ENCODE data around the gene STXBP1. TPM values are rescaled to one million over a fixed set of nuclear protein-coding genes. Genes with fewer than 3 reads are reported as not detected.

Gene STXBP1
- total RNA-seq, 1 experiment from 2014 or later = 40.6 TPM

DNA sequence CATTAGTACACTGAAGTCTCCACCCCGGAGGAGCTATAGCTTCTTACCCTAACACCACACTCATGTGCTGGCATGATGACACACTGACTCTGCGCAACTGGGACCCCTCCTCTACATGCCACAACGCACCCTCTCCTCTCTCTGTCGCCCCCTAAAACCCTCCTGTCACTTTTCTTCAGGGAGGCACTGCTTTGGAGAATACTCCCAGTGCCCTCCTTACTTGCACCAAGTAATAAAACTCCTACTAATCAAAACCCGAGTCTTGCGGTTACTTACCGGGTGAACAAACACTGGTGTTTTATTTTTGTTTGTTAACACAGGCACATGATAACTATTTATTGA lies 12.6 kb upstream of the STXBP1 start:
- Histone ChIP-seq H3K79me2 (ENCODE audit: insufficient read depth, low read length) (no peaks in the 10 kb centered on the region), H3K9me2 (ENCODE audit: insufficient read depth) (no peaks in the 10 kb centered on the region), H3K4me2 (ENCODE audit: low read length) (no peak overlapping the region), H3K27me3 (ENCODE audit: insufficient read depth, low read length) (no peaks in the 10 kb centered on the region), H3K4me1 (ENCODE audit: control insufficient read depth in 1 of 2, insufficient read depth in 2 of 2, low read length in 2 of 2) (no peaks in the 10 kb centered on the region), H3K9me3 (ENCODE audit: control insufficient read depth in 1 of 2, insufficient read depth in 1 of 2, low read depth in 1 of 2, low read length in 2 of 2) (no peaks in the 10 kb centered on the region), H4K20me1 (ENCODE audit: insufficient read depth) (no peaks in the 10 kb centered on the region), H3K9ac (ENCODE audit: low read length) (no peak overlapping the region), H3K36me3 (ENCODE audit: control insufficient read depth in 1 of 2, insufficient read depth in 2 of 2, low read length in 2 of 2) (no peaks in the 10 kb centered on the region), H3K27ac (ENCODE audit: low read depth, low read length) (no peak overlapping the region), H2AFZ (ENCODE audit: low read depth, low read length, poor library complexity, severe bottlenecking) (no peak overlapping the region), H3K4me3 (replicated peaks in 1 of 2; ENCODE audit: low read depth in 1 of 2, low read length in 2 of 2) (no peak overlapping the region)
- POLR2A ChIA-PET = no interaction called here
- CTCF ChIA-PET = no interaction called here
- RAD21 ChIA-PET (ENCODE audit: low non-redundant PET in 1 of 2, low total read pairs in 2 of 2, uncharacterized antibody in 2 of 2, unreplicated experiment in 2 of 2) = no interaction called here
- ATAC-seq (no peak), DNase-seq (ENCODE audit: low read depth, low spot score) (no peak)
- TF ChIP-seq EZH2phosphoT487 (IDR thresholded peaks at IDR 0.05; ENCODE audit: borderline replicate concordance) (no peak), FOSL1 (IDR thresholded peaks at IDR 0.05; ENCODE audit: low read depth) (no peak)
- TF ChIP-seq, protein P1, sequence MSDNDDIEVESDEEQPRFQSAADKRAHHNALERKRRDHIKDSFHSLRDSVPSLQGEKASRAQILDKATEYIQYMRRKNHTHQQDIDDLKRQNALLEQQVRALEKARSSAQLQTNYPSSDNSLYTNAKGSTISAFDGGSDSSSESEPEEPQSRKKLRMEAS (IDR thresholded peaks at IDR 0.05) = no peak
- TF ChIP-seq, protein P2, sequence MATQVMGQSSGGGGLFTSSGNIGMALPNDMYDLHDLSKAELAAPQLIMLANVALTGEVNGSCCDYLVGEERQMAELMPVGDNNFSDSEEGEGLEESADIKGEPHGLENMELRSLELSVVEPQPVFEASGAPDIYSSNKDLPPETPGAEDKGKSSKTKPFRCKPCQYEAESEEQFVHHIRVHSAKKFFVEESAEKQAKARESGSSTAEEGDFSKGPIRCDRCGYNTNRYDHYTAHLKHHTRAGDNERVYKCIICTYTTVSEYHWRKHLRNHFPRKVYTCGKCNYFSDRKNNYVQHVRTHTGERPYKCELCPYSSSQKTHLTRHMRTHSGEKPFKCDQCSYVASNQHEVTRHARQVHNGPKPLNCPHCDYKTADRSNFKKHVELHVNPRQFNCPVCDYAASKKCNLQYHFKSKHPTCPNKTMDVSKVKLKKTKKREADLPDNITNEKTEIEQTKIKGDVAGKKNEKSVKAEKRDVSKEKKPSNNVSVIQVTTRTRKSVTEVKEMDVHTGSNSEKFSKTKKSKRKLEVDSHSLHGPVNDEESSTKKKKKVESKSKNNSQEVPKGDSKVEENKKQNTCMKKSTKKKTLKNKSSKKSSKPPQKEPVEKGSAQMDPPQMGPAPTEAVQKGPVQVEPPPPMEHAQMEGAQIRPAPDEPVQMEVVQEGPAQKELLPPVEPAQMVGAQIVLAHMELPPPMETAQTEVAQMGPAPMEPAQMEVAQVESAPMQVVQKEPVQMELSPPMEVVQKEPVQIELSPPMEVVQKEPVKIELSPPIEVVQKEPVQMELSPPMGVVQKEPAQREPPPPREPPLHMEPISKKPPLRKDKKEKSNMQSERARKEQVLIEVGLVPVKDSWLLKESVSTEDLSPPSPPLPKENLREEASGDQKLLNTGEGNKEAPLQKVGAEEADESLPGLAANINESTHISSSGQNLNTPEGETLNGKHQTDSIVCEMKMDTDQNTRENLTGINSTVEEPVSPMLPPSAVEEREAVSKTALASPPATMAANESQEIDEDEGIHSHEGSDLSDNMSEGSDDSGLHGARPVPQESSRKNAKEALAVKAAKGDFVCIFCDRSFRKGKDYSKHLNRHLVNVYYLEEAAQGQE (IDR thresholded peaks at IDR 0.05; ENCODE audit: low read depth) = no peak
- TF ChIP-seq, protein P3, sequence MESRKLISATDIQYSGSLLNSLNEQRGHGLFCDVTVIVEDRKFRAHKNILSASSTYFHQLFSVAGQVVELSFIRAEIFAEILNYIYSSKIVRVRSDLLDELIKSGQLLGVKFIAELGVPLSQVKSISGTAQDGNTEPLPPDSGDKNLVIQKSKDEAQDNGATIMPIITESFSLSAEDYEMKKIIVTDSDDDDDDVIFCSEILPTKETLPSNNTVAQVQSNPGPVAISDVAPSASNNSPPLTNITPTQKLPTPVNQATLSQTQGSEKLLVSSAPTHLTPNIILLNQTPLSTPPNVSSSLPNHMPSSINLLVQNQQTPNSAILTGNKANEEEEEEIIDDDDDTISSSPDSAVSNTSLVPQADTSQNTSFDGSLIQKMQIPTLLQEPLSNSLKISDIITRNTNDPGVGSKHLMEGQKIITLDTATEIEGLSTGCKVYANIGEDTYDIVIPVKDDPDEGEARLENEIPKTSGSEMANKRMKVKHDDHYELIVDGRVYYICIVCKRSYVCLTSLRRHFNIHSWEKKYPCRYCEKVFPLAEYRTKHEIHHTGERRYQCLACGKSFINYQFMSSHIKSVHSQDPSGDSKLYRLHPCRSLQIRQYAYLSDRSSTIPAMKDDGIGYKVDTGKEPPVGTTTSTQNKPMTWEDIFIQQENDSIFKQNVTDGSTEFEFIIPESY (IDR thresholded peaks at IDR 0.05; ENCODE audit: extremely low read depth, insufficient replicate concordance, low read length) = no peak
- intact Hi-C loops (cut with micrococcal nuclease) = no loop called here
- BruUV-seq (replicated peaks) = no TSS peak
